Measurements from ENCODE around the gene ARFGAP1. TPM values are rescaled to one million over a fixed set of nuclear protein-coding genes. Genes with fewer than 3 reads are reported as not detected.
"Not testable (repeated sequence)": the region's sequence is repeated elsewhere in the genome, so short reads cannot be mapped to it uniquely, and the experiment has no call there.

ARFGAP1 gene
- total RNA-seq, 3 donors from 2014 or later (not counting 1 experiment from before 2014, with no cell fraction given) = 118 to 138 (median 127) TPM

- H3K4me1 Mint-ChIP-seq = no peaks in the 10 kb centered on the region
- no peak overlapping the region for H3K27ac Mint-ChIP-seq
- H3K36me3 Mint-ChIP-seq = peaks cover 6% of the 10 kb centered on the region
- peaks cover 6 to 7% of the 10 kb centered on the region in 2 donors for H3K9me3 Mint-ChIP-seq
- Histone ChIP-seq H3K36me3 (ENCODE audit: control insufficient read depth, insufficient read depth, low read length) (no peaks in the 10 kb centered on the region), H3K27me3 (ENCODE audit: control insufficient read depth, insufficient read depth, low read length) (no peaks in the 10 kb centered on the region), H3K27ac (ENCODE audit: low read length) (no peak overlapping the region), H3K4me1 (ENCODE audit: control insufficient read depth, insufficient read depth, low read length) (no peaks in the 10 kb centered on the region), H3K9me3 (ENCODE audit: control insufficient read depth, insufficient read depth, low read length) (peaks cover 11% of the 10 kb centered on the region), H3K4me3 (ENCODE audit: low read length) (no peak overlapping the region)
- no peak for DNase-seq
- H3K4me3 Mint-ChIP-seq = no peak overlapping the region
- ATAC-seq = no peak
- H3K27me3 Mint-ChIP-seq (ENCODE audit: low read depth in 2 of 2) = peaks cover 10 to 17% of the 10 kb centered on the region in 2 donors
- 93% methylated on average over 19 of the region's 19 CpGs for WGBS (ENCODE audit: insufficient coverage)
- intact Hi-C loops (cut with micrococcal nuclease) = no loop called here
- no peak for TF ChIP-seq CTCF (IDR thresholded peaks at IDR 0.05)
Measured at GRCh38 chr20:63333241-63333836, 60.7 kb downstream of the ARFGAP1 start.

- H3K9me3 ChIP-seq (ENCODE audit: control insufficient read depth, insufficient read depth, low read length) = peaks cover 11% of the 10 kb centered on the region
Measured at GRCh38 chr20:63334356-63334755, 61.7 kb downstream of the ARFGAP1 start.

GRCh38 chr20:63335060-63335459, 62.4 kb downstream of the ARFGAP1 start:
- not testable (repeated sequence) for H3K4me1 Mint-ChIP-seq

More at GRCh38 chr20:63334356-63334755, 61.7 kb downstream of the ARFGAP1 start:
- intact Hi-C loops (cut with micrococcal nuclease) = no loop called here
- peaks cover 10 to 17% of the 10 kb centered on the region in 2 donors for H3K27me3 Mint-ChIP-seq (ENCODE audit: low read depth in 2 of 2)
- no peak overlapping the region for H3K4me3 ChIP-seq (ENCODE audit: low read length)
- no peak overlapping the region for H3K27ac ChIP-seq (ENCODE audit: low read length)
- no peaks in the 10 kb centered on the region for H3K36me3 ChIP-seq (ENCODE audit: control insufficient read depth, insufficient read depth, low read length)
- no peaks in the 10 kb centered on the region for H3K27me3 ChIP-seq (ENCODE audit: control insufficient read depth, insufficient read depth, low read length)
- peaks cover 6 to 7% of the 10 kb centered on the region in 2 donors for H3K9me3 Mint-ChIP-seq
- no peak overlapping the region for H3K4me3 Mint-ChIP-seq
- no peaks in the 10 kb centered on the region for H3K4me1 Mint-ChIP-seq
- H3K36me3 Mint-ChIP-seq = peaks cover 6% of the 10 kb centered on the region
- H3K27ac Mint-ChIP-seq = no peak overlapping the region
- DNase-seq (no peak), ATAC-seq (no peak)
- WGBS (ENCODE audit: insufficient coverage) = 93% methylated on average over 8 of the region's 8 CpGs
- H3K4me1 ChIP-seq (ENCODE audit: control insufficient read depth, insufficient read depth, low read length) = no peaks in the 10 kb centered on the region
- no peak for TF ChIP-seq CTCF (IDR thresholded peaks at IDR 0.05)

GRCh38 chr20:63335711-63336110, 63.1 kb downstream of the ARFGAP1 start:
- 43% methylated on average over 9 of the region's 9 CpGs for WGBS (ENCODE audit: insufficient coverage)
- Histone ChIP-seq H3K27me3 (ENCODE audit: control insufficient read depth, insufficient read depth, low read length) (no peaks in the 10 kb centered on the region), H3K9me3 (ENCODE audit: control insufficient read depth, insufficient read depth, low read length) (peaks cover 11% of the 10 kb centered on the region), H3K4me3 (ENCODE audit: low read length) (no peak overlapping the region), H3K4me1 (ENCODE audit: control insufficient read depth, insufficient read depth, low read length) (no peaks in the 10 kb centered on the region), H3K36me3 (ENCODE audit: control insufficient read depth, insufficient read depth, low read length) (no peaks in the 10 kb centered on the region), H3K27ac (ENCODE audit: low read length) (no peak overlapping the region)
- no peaks in the 10 kb centered on the region for H3K4me1 Mint-ChIP-seq
- no peak for TF ChIP-seq CTCF (IDR thresholded peaks at IDR 0.05)
- DNase-seq (no peak), ATAC-seq (no peak)
- intact Hi-C loops (cut with micrococcal nuclease) = no loop called here
- peaks cover 6% of the 10 kb centered on the region for H3K36me3 Mint-ChIP-seq
- no peak overlapping the region for H3K4me3 Mint-ChIP-seq
- H3K27ac Mint-ChIP-seq = no peak overlapping the region
- peaks cover 10 to 18% of the 10 kb centered on the region in 2 donors for H3K27me3 Mint-ChIP-seq (ENCODE audit: low read depth in 2 of 2)
- H3K9me3 Mint-ChIP-seq = peaks cover 6 to 7% of the 10 kb centered on the region in 2 donors

More at GRCh38 chr20:63335060-63335459, 62.4 kb downstream of the ARFGAP1 start:
- H3K4me1 ChIP-seq (ENCODE audit: control insufficient read depth, insufficient read depth, low read length); H3K27ac ChIP-seq (ENCODE audit: low read length); H3K27ac Mint-ChIP-seq; H3K9me3 Mint-ChIP-seq; H3K27me3 ChIP-seq (ENCODE audit: control insufficient read depth, insufficient read depth, low read length); H3K4me3 Mint-ChIP-seq; H3K4me3 ChIP-seq (ENCODE audit: low read length); ATAC-seq; H3K36me3 Mint-ChIP-seq; intact Hi-C loops (cut with micrococcal nuclease); H3K36me3 ChIP-seq (ENCODE audit: control insufficient read depth, insufficient read depth, low read length); DNase-seq: not testable (repeated sequence)
- H3K27me3 Mint-ChIP-seq (ENCODE audit: low read depth in 2 of 2) = peaks cover 10 to 17% of the 10 kb centered on the region in 2 donors
- H3K9me3 ChIP-seq (ENCODE audit: control insufficient read depth, insufficient read depth, low read length) = peaks cover 11% of the 10 kb centered on the region
- WGBS (ENCODE audit: insufficient coverage) = 94% methylated on average over 9 of the region's 9 CpGs
